GM04504 (cell line): ENCODE data around the gene RNF225.
"Not testable (repeated sequence)": the region's sequence is repeated elsewhere in the genome, so short reads cannot be mapped to it uniquely, and the experiment has no call there.

Experiments used
- DNase-seq: peaks from one replicate; pipeline ENCODE4 v3.0.0-alpha.2; 2012; ENCODE audit warnings: low read depth

RNF225 gene

DNA sequence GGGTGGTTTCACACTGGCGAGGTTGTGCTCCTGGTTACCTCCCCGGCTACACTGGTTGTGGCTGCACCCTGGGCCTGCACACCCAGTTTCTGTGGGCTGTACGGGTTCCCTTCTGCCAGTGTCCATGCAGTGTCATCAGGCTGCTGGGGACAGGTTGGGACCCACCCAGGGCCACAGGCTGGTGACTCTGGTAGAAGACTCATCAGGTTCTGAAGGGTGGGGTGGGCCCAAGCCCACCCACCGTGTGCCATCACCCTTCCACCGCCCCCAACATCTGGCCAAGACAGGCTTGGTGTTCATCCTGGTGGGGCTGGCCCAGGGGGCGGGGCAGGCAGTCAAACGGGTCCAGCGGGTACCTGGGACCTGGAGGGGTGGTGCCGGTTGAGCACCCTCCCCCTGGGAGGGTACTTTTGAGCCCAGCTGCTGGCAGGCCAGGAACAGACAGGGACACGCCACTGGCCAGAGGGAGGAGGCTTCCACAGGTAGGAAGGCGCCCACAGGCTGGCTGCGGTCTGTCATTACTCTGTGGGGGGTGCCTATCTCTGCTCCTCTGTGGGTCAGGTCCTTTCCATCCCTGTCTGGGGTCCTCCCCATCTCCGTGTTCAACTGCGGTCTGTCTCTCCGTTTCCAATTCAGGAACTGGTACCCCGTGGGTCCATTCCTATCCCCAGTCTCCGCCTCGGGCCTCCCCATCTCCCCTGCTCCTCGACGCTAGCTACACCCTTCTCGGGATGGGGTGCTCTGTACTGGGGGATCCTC, at the start of gene RNF225:
TSS of gene RNF225 (plus strand) at position 437 of the 759 bp plus-strand sequence. CDS start 434 bp downstream, outside the sequence.
- DNase-seq = no peak

GRCh38 chr19:58346961-58347929, 48.2 kb upstream of the RNF225 start:
- DNase-seq = peak; percentile 54

- DNase-seq = not testable (repeated sequence)
Observed at GRCh38 chr19:58348080-58348479, 47.4 kb upstream of the RNF225 start.

DNA sequence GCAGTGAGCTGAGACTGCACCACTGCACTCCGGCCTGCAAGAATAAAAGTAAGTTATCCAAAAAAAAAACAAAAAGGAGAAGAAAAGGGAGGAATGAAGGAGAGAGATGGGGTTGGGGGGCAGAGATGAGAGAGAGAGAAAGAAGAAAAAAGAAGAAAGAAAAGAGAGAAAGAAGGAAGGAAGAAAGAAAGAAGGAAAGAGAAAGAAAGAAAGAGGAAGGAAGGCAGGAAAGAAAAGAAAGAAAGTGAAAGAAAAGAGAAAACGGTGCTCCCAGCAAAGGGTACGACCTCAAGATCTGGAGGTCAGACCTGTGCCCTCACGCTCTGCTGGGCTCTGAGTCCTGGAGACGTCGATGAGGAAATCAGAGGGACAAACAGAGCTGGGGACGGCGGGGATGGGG, 45.9 kb upstream of the RNF225 start:
- DNase-seq = no peak

DNA sequence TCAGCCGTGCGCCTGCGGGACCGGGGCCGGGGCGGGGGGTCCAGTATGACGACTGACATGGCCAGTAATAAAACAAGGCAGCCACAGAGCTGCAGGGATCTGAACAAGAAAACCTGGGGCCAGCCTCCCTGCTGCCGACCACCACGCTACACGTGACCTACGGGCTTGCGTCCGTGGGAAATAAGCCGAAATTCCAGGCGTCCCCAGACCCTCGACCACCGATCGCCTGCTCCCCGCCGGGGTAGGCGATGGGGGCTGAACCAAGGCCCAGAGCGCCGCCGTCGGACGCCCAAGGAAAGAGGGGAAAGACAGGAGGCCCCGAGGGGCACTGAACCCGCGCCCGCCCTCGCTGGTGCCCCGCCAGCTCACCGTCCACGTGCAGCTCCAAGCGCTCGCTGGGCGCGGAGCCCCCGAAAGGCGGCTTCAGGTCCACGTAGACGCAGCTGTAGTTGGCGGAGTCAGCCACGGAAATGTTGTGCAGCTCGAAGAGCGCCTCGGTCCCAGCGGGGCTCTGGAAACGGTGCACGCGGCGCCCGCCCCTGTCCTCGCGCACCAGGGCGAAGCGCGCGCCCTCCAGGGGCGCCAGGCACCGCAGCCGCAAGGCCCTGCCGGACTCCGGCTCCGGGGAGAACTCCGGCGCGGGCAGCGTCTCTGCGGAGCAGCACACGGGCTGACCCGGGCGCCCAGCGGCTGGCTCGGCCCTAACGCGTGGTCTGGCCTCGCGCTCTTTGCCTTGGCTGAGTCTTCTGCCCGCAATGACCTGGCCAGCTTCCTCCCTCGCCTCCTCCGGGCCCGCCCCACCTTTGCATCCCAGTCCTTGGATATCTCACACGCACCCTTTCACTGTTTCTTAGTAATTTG, 45.2 kb upstream of the RNF225 start:
- DNase-seq = no peak

DNA sequence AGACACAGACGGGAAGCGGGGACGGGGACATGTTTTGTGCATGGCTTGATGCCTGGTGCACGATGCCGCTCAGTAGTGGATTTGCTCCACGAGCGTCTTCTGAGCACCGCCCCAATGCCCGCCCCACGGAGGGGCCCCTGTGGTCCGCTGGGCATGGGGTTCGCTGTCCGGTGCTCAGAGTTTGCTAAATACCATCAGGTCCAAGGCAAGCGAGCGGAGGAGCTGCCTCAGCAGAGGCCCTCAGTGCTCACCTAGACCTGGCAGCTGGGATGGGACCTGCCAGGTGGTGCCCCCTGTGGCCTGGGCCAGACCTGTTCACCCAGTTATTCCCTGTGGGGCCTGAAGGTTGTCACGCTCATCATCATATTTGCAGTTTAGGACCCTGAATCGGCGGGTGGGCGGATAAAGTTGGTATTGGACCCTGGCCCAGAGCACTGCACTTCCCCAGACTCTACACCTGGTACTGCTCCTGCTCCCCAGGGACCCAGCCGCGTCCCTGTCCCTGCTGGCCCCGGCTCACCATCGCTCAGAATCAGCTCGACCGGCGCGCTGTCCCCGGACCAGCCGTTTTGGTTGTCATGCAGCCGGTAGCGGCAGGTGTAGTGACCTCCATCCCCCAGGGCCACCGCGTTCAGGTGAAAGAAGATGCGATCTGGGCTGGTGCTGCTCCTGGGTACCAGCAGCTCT, 44.4 kb upstream of the RNF225 start:
- no peak for DNase-seq

- no peak for DNase-seq
Observed at GRCh38 chr19:58351558-58351878, 43.9 kb upstream of the RNF225 start.

DNA sequence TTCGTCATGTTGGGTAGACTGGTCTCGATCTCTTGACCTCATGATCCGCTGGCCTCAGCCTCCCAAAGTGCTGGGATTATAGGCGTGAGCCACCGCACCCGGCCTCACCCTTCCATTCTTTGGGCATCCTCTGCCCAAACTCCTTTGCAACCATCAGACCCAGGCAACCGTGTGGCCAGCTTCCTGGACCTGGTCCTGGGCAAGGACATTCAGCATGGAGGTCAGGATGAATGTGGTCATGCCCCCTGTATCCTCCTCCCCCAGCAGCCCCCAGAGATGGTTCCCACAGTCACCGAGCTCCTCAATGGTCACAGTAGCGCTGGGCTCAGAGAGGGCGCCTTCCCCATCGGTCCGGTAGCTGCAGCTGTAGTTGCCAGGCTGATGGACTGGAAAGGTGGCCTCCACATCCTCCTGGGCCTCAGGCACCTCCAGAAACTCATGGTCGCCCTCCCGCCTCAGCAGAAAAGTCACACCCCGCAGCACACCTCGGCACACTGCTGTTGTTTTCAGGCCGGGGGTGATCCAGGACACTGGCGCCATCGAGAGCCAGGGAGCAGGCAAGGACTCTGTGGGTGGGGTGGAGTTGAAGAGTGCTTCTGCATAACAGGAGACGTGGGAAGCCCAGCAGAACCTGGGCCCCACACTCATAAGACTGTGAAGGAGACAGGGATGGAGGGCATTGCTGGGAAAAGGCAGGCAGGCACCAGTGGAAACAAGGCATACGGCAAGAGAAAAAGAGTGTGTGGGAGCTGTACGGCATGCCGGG, 43.3 kb upstream of the RNF225 start:
- no peak for DNase-seq

DNA sequence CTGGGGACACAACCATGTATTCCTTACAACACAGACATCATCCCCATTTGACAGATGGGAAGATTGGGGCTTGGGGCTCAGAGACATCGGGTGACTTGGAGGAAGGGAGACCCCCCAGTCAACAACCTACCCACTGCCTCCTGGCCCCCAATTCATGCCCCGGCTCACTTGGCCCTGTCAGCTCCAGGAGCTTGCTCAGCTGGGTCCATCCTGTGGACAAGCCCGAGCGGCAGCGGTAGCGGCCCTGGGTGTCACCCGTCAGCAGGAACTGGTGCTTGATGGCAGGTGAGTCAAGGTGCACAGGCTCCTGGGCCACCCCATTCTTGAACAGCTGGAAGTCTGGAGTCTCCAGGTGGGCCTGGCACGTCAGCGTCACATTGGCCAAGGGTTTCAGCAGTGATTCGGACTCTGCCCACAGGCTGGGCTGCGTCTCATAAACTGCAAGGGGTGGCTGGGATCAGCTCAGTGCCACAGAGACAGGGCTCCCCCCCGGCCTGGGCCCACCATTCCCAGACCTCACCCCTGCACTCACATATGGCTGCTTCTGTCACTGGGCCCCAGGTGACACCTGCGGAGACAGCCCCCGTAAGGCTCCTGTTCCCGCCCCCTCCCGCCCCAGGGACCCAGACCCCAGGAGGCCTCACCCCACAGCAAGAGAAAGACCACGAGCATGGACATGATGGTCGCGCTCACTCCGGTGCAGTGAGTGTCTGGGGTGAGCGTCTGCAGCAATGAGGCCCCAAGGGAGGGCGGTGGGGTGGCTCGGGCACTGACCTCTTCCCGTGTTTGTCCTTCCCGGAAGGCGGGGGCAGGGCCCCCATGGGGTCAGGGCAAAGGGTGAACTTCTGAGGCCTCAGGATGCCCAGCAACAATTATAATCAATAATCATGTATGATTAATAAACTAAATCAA, 42.4 kb upstream of the RNF225 start, which contains the start of gene A1BG:
TSS of gene A1BG (minus strand) at position 733 of the 912 bp plus-strand sequence. CDS start at position 678, 55 bp downstream.
- no peak for DNase-seq

GRCh38 chr19:58353717-58354477, 41.6 kb upstream of the RNF225 start:
- no peak for DNase-seq

- DNase-seq = no peak
Observed at GRCh38 chr19:58354478-58355030, 40.9 kb upstream of the RNF225 start.

DNA sequence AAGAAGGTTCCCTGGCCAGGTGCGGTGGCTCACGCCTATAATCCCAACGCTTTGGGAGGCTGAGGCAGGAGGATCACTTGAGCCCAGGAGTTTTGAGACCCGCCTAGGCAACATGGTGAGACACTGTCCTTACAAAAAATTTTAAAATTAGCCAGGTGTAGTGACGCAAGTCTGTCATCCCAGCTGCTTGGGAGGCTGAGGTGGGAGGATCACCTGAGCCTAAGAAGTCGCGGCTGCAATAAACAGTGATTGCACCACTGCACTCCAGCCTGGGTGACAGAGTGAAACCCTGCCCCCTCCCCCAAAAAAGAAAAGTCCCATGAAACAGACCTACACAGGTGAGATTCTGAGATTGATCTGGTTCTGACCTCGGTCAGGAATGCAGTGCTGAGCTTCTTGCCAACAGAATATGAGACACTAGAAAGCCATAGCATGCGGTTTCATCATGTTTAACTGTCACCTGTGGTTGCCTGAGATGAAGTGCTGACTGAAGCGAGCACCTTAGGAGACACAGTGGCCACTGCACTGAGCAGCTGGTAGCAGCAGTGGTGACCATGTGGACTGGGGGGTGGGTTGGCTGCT, 40.1 kb upstream of the RNF225 start:
- DNase-seq = no peak

GRCh38 chr19:58355908-58356765, 39.3 kb upstream of the RNF225 start:
- DNase-seq = no peak

DNA sequence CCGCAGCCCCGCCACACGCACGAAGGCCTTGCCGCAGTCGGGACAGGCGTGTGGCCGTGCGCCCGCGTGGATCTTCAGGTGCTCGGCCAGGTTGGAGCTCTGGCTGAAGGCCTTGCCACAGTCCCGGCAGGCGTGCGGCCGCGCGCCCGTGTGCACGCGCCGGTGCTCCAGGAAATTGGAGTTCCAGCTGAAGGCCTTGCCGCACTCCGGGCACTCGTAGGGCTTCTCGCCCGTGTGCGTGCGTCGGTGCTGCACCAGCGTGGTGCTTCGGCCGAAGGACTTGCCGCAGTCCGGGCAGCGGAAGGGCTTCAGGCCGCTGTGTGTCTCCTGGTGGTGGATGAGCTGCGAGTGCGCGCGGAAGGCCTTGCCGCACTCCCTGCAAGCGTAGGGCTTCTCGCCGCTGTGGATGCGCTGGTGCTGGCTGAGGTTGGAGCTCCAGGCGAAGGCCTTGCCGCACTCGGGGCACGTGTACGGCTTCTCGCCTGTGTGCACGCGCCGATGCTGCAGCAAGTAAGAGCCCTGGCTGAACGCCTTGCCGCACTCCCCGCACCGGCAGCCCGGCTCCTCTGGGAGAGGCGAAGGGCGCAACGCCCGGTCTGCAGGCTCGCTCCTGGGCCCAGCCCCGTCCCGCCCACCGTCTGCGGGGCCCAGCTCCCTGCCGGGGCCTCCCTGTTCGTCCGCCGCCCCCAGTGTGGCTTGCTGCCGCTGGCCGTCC, 38.5 kb upstream of the RNF225 start:
- DNase-seq = no peak

GRCh38 chr19:58357481-58358145, 37.8 kb upstream of the RNF225 start:
- no peak for DNase-seq

DNA sequence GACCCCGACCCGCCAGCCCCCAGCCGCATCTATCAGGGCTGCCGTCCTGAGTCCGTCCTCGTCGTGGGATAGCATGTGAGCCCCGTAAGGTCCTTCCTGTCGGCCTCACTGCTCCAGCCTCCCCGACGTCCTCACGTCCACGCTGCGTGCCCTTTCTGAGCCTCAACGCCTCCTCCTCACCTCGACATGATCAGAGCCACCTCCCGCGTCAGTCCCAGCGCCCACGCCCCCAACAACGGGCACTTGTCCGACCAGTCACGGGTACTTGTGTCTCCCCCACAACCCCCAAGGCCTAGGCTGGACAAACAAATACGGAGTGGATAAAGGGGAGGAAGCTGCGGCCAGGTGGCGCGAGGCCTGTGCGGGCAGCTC, 33.6 kb upstream of the RNF225 start:
- DNase-seq = no peak
